HG03095 (cell line): ENCODE data around the gene KIF16B.

Experiments
- ATAC-seq: cut with Tn5 transposase; IDR thresholded peaks from one replicate; pipeline ENCODE4 v1.9.1; 2021; ENCODE audit warnings: moderate library complexity; ENCODE audit not compliant: unreplicated experiment

KIF16B gene

DNA sequence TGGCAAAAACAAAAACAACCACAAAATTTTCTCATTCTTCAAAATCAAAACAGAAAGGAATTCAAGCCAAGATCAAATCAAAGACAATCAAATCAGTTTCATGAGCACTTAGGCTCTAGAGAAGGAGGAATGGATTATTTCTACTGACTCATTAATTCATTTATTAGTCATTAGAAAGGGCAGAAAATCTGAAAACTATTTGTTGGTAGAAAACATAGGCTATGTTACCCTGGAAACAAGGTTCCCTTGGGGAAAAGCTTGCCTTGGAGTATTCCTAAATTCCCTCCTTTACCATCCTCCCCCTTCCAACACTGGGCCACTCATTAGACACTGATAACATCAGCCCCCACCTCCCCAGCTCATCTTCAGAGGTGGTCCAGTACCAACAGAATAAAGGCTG, 17.5 kb downstream of the KIF16B start:
- no peak for ATAC-seq

DNA sequence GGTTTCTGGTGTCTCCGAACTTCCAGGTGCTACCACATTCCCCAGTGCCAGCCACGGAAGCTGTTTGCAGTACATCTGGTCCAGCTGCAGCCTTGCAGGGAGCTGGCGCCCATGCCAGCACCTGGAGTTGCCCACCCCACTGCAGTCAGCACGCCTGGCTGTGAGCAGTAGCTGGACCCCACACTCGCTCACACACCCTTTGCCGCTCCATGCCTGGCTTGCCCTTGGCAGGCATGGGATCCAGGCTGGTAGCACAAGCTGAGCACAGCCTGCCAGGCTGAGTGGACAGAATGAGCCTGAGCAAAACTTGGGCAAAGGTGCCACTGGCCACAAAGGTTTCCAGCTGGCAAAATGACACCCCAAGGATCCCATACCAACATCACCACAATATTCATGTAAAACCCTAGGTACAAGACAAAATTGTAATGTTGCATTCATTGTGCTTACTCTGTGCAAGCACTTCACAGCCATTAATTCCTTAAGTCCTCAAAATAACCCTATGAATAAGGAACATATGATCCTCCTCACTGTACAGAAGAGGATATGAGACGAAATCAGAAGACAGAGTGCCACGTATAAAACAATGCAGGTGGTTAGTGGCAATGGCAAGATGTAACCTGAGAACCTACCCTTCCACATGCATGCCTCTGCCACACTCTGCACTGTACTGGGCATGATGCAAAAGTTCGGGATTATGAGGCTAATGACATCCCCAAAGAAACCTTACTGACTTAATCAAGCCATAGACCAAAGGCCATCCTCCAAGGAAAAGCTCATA, 18.3 kb downstream of the KIF16B start:
- no peak for ATAC-seq

DNA sequence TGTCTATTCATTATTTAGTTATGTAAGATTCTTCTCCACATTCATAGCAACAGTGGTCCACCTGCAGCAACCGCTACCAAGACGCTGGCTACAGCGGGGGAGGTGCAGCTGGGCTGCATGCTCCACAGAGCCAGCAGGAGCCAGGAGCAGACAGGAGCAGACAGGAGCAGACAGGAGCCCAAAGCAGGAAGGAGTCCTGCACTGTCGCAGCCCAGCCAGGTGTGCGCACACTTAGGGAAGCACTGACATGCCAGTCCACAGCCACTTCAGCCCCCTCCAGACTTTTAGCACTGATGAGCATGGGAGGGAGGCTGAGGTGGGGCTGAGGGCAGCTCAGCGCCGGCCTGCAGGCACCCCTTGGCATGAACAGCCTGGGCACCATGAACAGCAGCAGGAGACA, 19.6 kb downstream of the KIF16B start:
- ATAC-seq, result no peak

DNA sequence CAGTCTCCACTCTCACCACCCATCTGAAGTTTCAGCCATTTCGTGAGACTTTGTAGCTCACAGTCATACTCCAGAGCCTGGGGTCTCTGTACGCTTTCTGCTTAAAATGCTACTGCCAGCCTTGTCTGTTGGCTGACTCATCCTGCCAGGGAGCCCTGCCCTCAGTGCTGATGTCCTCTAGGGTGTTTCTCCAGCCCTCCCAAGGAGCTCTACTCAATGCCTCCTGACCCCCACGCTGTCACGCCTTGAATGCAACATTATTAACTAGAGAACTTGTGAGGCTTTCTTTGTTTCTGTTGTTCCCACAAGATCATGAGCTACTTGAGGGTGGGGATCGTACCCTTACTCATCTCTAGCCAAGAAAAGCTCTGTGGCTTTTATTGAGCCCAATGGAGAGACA, 20.1 kb downstream of the KIF16B start:
- ATAC-seq, result no peak

DNA sequence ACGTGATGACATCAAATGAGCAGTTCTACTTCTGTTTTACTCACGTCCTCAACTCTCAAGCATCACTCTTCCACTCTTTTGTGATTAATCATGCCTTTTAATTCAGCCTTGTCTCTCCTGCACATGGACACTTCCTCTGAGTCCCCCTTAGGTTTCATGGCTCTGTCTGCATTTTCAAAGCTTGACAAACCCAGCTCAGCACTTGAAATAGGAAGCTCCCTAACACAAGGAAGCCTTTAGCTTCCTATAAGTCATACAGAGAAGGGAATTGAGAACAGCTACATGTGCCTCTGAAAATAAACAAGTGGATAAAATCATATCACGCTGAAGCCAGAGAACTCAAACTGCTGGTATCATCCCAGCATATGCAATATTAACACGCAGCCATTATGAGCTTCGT, 21.2 kb downstream of the KIF16B start:
- no peak for ATAC-seq

DNA sequence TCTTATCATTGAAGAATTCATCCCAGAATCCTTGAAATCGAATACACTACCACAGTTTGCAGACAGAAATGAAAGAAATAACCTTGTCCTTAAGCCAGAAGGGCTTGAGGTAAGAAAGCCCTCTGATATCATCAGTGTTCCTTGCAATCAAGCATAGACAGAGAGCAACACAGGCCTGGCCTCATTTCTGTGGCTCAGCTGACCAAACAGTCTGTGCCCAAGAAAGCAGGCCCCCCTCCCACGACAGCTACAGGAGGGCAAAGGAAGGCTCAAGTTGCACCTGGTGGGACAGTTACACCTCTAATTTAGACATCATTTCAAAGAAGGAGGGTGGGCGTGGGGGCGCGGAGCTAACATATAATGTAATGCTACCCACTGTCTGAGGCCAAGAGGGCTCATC, 21.6 kb downstream of the KIF16B start:
- no peak for ATAC-seq

DNA sequence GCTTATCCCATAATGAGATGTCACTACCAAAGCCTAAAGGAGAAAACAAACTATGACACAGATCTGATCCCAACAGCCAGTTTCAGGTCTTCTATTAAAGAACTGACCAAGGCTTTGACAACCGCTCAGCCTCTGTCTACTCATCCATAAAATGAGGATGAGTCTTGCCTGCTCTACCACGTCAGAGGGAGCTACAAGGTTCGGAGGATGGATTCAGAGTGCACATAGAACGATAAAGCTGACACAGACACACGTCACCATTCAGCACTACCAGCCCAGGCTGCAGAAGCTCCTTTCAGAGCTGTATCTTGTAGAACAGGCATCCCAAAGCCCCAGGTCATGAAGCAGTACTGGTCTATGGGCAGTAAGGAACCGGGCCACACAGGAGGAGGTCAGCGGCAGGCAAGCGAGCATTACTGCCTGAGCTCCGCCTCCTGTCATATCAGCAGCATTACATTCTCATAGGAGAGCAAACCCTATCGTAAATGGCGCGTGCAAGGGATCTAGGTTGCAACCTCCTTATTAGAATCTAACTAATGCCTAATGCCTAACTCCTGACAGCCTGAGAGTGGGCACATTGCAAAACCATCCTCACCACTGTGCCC, 25.1 kb downstream of the KIF16B start:
- no peak for ATAC-seq

DNA sequence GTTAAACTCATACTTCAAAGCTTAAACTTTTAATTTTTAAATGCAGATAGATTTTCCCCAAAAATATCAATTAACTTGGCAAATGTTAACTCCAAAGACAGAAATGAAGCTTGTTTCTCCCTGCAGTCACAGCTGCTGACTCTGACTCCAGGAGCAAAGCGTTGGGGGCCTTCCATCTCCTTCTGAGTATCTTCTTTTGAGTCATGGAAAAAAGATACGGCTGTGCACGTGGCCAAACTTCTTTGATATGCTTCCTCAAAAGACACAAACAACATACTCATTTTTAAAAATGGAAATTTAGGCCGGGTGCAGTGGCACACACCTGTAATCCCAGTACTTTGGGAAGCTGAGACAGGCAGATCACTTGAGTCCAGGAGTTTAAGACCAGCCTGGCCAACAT, 28.3 kb downstream of the KIF16B start:
- ATAC-seq, result no peak

DNA sequence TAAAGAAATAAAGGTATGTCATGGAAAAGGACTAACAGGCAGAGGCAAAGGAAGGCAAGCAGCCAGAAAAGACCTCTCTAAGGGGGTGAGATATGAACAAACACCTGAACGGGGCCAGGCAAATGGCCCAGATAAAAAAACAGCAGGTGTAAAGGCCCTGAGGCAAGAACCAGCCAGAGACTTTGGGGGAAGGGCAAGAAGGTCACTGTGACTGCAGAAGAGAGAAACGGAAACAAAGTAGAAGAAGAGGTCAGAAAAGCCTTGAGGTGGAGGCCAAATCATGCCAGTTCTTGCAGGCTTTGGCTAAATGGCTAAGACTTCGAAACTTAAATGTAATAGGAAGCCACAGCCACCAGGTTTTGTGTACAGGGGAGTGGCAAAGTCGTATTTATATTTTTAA, 30.8 kb downstream of the KIF16B start:
- ATAC-seq, result no peak

DNA sequence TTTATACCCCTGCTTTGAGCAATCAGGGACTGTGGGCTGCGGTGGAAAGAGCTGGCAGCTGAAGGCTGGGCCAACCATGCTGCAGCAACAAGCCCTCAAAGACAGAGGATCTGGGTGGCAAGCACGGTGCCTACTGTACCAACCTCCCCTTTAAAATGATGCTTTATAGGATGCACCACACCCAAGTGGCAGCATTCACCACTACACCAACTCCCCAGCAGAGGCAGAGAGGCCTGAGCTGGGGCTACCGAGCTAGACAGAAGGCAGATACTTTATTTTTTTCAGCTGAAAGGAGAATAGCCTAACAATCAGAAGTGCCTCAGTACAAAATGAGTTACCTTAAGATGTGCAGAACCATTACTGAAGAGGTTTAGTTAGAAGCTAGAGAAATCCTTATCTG, 31.4 kb downstream of the KIF16B start:
- no peak for ATAC-seq

DNA sequence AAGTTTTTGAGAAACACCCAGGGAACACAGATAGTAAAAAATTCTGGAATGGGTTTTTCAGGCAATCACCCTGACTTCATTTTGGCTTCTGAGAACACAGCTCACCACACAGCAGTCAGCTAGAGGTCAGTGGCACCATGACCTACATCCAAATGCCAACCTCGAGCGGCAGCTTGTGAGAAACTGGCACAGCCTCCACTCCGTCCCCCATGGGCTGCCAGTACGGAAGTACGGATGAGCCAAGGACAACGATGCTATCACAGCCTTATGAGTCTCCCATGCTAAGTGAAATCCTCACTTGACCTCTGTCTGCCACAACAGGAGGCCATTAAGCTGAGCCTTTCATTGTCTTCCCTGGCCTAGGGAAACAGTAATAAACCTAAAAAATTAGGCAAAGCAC, 32.0 kb downstream of the KIF16B start:
- no peak for ATAC-seq

DNA sequence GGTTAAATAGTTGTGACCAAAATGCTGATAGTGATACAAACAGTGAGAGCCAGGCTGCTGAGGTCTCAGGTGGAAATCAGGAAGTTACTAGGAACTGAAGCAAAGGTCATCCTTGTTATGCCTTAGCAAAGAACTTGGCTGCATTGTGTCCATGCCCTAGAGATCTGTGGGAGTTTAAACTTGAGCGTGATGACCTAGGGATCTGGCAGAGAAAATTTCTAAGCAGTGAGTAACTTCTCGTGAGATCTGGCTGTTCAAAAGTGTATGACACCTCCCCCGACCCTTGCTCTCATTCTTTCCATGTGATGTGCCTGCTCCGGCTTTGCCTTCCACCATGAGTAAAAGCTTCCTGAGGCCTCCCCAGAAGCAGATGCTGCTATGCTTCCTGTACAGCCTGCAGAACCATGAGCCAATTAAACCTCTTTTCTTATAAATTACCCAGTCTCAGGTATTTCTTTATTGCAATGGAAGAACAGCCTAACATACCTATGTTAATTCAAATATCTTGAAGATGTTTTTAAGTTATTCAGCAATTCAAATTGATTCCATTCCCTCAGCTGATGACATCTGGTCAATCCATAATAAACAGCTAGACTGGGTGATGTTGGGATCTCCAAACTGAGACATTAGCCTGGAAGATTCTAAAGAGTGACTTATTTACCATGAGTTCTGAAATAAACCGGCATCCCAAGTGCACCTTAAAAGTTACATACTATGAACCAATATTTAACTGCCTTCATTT, 33.8 kb downstream of the KIF16B start:
- ATAC-seq, result no peak

DNA sequence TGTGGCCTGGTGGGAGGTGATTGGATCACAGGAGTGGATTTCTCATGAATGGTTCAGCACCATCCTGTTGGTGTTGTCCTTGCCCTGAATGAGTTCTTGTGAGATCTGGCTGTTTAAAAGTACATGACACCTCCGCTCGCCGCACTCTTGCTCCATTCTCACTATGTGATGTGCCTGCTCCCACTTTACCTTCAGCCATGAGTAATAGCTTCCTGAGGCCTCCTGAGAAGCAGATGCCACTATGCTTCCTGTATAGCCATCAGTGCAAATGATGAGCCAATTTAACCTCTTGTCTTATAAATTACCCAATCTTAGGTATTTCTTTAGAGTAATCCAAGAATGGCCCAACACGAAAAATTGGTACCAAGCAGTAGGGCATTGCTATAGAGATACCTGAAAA, 34.5 kb downstream of the KIF16B start:
- ATAC-seq, result no peak

DNA sequence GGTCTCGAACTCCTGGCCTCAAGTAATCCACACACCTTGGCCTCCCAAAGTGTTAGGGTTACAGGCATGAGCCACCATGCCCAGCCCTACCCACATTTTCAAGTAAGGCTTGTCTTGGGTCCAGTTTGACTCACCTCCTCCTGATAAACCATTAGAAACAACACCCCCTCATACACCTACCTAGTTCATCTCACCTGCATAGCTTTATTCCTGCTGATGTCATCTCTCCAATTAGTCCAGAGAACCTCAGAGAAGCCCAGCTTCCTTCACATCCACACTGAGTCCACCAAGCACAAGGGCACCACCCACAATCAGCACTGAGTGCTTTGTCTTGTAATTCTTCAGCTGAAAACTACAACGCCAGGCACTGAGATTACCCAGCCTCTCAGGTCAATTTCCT, 35.3 kb downstream of the KIF16B start:
- no peak for ATAC-seq

DNA sequence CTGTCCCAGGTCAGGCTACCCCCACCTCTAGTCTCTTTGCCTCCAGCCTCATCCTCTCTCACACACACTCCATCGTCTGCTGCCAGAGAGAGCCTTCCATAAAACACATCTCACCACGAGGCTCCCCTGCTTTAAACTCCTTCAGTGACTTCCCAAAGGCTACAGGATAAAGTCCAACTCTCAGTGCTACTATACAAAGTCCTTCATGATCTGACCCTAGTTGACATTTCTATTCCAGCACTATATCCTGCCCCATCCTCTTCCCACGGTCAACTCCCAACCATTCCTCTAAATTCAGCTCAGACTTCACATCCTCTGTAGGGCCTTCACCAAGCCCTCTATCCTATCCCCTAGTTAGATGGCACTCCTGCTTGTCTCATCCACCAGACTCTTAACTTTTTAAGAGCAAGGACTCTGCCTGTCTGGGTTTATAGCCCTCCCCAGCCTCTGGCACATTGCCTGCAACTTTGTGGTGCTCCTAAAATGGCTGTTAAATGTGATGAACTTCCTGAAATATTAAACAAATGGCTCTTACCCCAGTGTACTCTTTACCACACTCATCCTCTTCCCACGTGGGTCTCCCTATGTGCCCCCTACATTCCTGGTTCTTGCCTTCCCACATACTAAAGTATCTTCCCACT, 36.1 kb downstream of the KIF16B start:
- no peak for ATAC-seq

DNA sequence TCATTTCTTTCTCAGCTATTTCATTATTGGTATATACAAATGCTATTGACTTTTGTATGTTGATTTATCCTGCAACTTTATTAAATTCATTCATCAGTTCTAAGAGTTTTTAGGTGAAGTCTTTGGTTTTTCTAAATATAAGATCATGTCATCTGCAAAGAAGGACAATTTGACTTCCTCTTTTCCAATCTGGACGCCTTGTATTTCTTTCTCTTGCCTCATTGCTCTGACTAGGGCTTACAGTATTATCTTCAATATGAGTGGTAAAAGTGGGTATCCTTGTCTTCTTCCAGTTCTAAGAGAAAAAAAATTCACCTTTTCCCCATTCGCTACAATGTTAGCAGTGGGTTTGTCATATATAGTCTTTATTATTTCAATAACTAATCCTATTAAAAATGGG, 38.0 kb downstream of the KIF16B start:
- ATAC-seq, result no peak

DNA sequence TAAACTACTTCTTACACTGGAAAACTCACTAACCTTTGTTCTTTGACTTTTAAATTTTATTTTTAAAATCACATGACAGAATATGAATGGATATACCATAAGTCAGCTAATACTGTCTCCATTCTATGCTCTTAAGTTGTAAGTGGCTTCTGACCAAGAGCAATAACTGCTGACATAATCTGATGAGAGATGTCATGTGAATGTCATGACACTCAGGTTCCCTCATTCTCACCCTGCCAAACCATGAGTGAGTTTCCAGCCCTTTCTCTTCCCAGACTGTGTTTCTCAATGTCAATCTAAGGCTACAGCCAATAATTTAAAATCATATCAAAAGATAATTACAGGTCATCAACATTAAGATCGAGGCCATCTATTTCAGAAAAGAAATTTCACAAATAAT, 39.7 kb downstream of the KIF16B start:
- ATAC-seq, result no peak

DNA sequence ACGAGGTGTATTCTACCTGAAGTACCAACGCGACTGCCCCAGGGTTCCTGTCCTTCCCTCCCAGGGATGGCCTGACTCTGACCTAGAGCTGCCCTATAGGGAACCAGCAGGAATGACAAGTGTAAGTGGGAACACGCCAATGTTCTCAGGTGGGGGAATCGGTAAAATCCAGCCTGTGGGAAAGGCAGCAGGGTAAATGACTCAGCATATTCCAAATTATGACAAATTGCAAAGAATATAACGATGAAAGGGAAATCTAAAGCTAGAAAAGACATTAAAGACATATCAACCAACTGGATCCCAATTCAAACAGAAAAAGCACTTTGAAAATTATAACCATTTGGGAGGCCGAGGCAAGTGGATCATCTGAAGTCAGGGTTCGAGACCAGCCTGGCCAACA, 41.8 kb downstream of the KIF16B start:
- ATAC-seq, result no peak

DNA sequence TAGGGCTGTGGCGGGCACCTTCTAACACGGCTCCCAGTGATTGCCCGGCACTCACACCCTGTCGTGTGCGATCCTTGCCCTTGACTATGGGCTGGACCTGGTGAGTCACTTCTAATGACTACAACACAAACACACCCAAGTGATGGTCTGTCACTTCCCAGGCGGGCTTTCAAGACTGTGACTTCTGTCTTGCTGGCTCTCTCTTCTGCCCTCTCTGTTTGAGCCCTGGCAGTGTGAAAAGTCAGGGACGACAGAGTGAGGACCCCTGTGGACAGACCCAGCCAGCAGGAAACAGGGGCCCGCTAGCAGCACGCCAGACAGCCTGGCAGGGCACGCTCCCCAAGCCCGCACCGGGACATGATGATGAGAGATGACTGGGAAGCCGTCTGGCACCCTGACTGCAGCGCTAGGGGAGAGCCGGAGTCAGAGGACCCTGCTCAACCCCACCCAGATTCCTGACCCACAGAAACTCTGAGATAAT, 43.0 kb downstream of the KIF16B start:
- ATAC-seq, result no peak

DNA sequence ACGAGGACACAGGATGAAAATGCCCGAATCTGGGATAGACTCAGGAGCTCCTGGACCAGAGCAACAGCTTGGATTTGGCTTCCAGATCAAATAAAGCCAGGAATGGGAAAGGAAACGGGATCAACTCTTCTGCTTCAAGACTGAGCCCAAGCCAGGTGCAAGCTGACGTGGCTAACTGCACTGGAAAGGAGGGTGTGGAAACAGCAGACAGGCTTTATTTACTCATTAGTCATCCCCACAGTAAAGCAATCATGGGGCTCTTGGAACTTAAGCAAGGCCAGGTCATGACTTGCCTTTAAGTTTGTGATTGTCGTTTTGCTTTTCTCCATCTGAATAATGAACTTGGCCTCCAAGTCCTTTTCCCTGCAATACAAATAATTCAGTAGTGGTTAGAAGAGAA, 45.2 kb downstream of the KIF16B start:
- no peak for ATAC-seq

DNA sequence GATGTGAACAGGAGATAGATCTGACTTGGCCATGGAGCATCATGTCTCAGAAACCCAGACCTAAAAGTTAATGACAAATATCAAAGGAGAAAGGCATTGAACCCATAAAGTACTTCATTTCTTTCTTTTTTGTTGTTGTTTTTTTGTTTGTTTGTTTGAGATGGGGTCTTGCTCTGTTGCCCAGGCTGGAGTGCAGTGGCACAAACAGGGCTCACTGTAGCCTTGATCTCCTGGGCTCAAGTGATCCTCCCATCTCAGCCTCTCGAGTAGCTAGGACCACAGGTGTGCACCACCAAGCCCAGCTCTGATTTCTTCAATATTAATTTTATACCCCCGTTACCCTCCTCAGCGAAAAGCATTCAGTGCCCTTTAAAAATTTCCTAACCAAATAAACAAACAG, 45.8 kb downstream of the KIF16B start:
- no peak for ATAC-seq
